ENCODE measurements around the gene VEZT.
"Not testable (repeated sequence)": the region's sequence is repeated elsewhere in the genome, so short reads cannot be mapped to it uniquely, and the experiment has no call there.

VEZT gene

GRCh38 chr12:95321516-95322246, 104.1 kb downstream of the VEZT start:
- DNase-seq: no peak

- DNase-seq: peak; percentile 84
Observed at GRCh38 chr12:95322326-95322725, 104.7 kb downstream of the VEZT start.

GRCh38 chr12:95323212-95323611, 105.6 kb downstream of the VEZT start:
- DNase-seq: peak; percentile 38

- not testable (repeated sequence) for DNase-seq
Observed at GRCh38 chr12:95324246-95324645, 106.6 kb downstream of the VEZT start.

GRCh38 chr12:95325501-95325900, 107.9 kb downstream of the VEZT start:
- no peak for DNase-seq

- no peak for DNase-seq
Observed at GRCh38 chr12:95326445-95326844, 108.8 kb downstream of the VEZT start.

- no peak for DNase-seq
Observed at GRCh38 chr12:95326855-95327254, 109.2 kb downstream of the VEZT start.

- no peak for DNase-seq
Observed at GRCh38 chr12:95328708-95329107, 111.1 kb downstream of the VEZT start.

GRCh38 chr12:95335948-95336347, 118.3 kb downstream of the VEZT start:
- no peak for DNase-seq

- DNase-seq: peak; percentile 82
Observed at GRCh38 chr12:95336387-95337067, 118.9 kb downstream of the VEZT start.

GRCh38 chr12:95337146-95337545, 119.5 kb downstream of the VEZT start:
- DNase-seq: no peak

GRCh38 chr12:95339086-95339788, 121.6 kb downstream of the VEZT start:
- DNase-seq: peak; percentile 27

- DNase-seq: no peak
Observed at GRCh38 chr12:95342008-95342407, 124.4 kb downstream of the VEZT start.

GRCh38 chr12:95343461-95344230, 126.0 kb downstream of the VEZT start:
- DNase-seq: no peak

GRCh38 chr12:95349291-95349690, 131.7 kb downstream of the VEZT start:
- no peak for DNase-seq

- no peak for DNase-seq
Observed at GRCh38 chr12:95351748-95352147, 134.1 kb downstream of the VEZT start.

All from EL (cell line).